ENCODE data around the gene UBASH3A. TPM values are rescaled to one million over a fixed set of nuclear protein-coding genes. Genes with fewer than 3 reads are reported as not detected.
A peak's percentile ranks its signal among the peaks of the same experiment; 100 is the strongest.

UBASH3A gene
- polyA plus RNA-seq, 5 donors, result 0.12 to 0.23 (median 0.14) TPM

- DNase-seq, result no peak
Observed at GRCh38 chr21:42489006-42489563, 85.4 kb downstream of the UBASH3A start.

GRCh38 chr21:42489991-42490390, 86.3 kb downstream of the UBASH3A start:
- no peak for DNase-seq

- DNase-seq, result no peak
Observed at GRCh38 chr21:42490720-42491119, 87.0 kb downstream of the UBASH3A start.

- DNase-seq, result no peak
Observed at GRCh38 chr21:42491328-42491727, 87.6 kb downstream of the UBASH3A start.

GRCh38 chr21:42492201-42492600, 88.5 kb downstream of the UBASH3A start:
- no peak for DNase-seq

GRCh38 chr21:42493109-42494060, 89.7 kb downstream of the UBASH3A start:
- DNase-seq, result no peak

- no peak for DNase-seq
Observed at GRCh38 chr21:42495027-42495426, 91.3 kb downstream of the UBASH3A start.

- DNase-seq, result no peak
Observed at GRCh38 chr21:42495765-42496119, 92.0 kb downstream of the UBASH3A start.

GRCh38 chr21:42496120-42496838, 92.6 kb downstream of the UBASH3A start, which contains the start of gene RSPH1:
Gene RSPH1, minus strand, starts transcription at chr21:42496224. Its CDS starts 38 bp downstream, at chr21:42496186.
- peak; percentile 98 to 99 for DNase-seq

- no peak for DNase-seq
Observed at GRCh38 chr21:42496839-42497202, 93.1 kb downstream of the UBASH3A start.

Other genes starting within 250 kb of the UBASH3A start
- 10 to 100 TPM in 1 of 5 donors, 1 to 10 TPM in 4; 6.7 to 10.1 (median 8.8) TPM for gene ABCG1, start 184.8 kb upstream of the UBASH3A start, polyA plus RNA-seq (ENCODE audit: insufficient read depth in 1 of 5, insufficient read length in 5 of 5, low replicate concordance in 1 of 5)
- gene TFF3, start 88.5 kb upstream of the UBASH3A start, polyA plus RNA-seq (ENCODE audit: insufficient read depth in 1 of 5, insufficient read length in 5 of 5, low replicate concordance in 1 of 5), result 10 to 100 TPM in 4 of 5 donors, 1 to 10 TPM in 1; 6.2 to 22.5 (median 13.1) TPM
- not detected for gene TFF2, start 52.9 kb upstream of the UBASH3A start, polyA plus RNA-seq (ENCODE audit: insufficient read depth in 1 of 5, insufficient read length in 5 of 5, low replicate concordance in 1 of 5)
- under 1 TPM in 1 of 5 donors, not detected in 4; 0.49 TPM for gene TFF1, start 37.4 kb upstream of the UBASH3A start, polyA plus RNA-seq (ENCODE audit: insufficient read depth in 1 of 5, insufficient read length in 5 of 5, low replicate concordance in 1 of 5)
- 1 to 10 TPM in 1 of 5 donors, under 1 TPM in 4; 0.58 to 1.0 (median 0.64) TPM for gene TMPRSS3, start 7.8 kb upstream of the UBASH3A start, polyA plus RNA-seq (ENCODE audit: insufficient read depth in 1 of 5, insufficient read length in 5 of 5, low replicate concordance in 1 of 5)
- 10 to 100 TPM in 4 of 5 donors, 1 to 10 TPM in 1; 4.4 to 28.3 (median 17.4) TPM for gene RSPH1, start 92.3 kb downstream of the UBASH3A start, polyA plus RNA-seq (ENCODE audit: insufficient read depth in 1 of 5, insufficient read length in 5 of 5, low replicate concordance in 1 of 5)
- gene SLC37A1, start 110.0 kb downstream of the UBASH3A start, polyA plus RNA-seq (ENCODE audit: insufficient read depth in 1 of 5, insufficient read length in 5 of 5, low replicate concordance in 1 of 5), result 10 to 100 TPM in 2 of 5 donors, 1 to 10 TPM in 3; 8.8 to 11.6 (median 9.8) TPM
- 10 to 100 TPM; 19.2 to 25.1 (median 23.0) TPM for gene PDE9A, start 249.7 kb downstream of the UBASH3A start, polyA plus RNA-seq (ENCODE audit: insufficient read depth in 1 of 5, insufficient read length in 5 of 5, low replicate concordance in 1 of 5)

Measured in right lung (tissue), 5 donors.